Measurements from ENCODE around the gene SMAGP.
"Not testable (repeated sequence)": the region's sequence is repeated elsewhere in the genome, so short reads cannot be mapped to it uniquely, and the experiment has no call there.

SMAGP gene, protein sequence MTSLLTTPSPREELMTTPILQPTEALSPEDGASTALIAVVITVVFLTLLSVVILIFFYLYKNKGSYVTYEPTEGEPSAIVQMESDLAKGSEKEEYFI

DNA sequence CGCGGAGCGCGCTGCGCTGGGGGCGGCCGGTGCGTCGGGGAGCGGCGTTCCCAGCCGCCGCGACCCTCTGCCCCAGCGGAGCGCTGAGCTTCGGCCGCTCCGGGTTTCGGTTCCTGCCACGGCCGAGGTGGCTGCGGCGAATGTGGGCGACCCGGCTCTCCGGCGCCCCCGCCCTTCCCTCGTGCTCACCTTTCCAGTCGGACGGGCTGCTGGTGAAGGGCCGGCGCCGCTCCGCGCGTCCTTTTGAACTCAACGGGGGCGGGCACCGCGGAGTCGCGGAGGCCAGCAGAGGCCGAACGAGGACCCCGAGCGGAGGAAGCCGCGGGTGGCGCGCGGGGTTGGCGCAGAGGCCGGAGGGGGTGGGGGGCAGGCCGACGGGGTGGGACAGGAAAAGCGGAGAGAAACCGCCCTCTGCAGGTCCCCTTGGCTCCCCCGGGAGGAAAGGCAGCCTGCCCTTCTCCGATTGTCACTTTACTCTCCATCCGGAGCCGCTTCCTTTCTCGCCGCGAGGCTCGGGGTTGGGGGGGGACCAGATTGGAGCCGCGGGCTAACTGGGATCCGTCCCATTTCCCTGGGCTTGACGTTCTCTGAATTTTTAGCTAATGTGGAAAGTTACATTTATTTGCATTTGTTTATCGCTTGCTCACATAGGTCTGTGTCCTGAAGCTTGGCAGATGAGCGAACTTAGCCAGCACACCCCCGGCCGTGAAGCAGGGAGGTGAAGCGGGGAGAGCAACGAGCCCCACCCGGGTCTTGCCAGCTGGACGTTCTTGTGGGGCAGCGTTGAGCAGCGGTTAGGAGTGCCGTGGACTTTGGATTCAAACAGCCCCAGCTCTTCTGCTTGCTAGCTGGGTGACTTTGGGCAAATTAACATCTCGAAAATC lies at the start of gene SMAGP:
TSS of gene SMAGP (minus strand) at position 349 of the 884 bp plus-strand sequence. CDS start 1,137 bp downstream, outside the sequence.
- no peak for DNase-seq (ENCODE audit: low read depth)

DNA sequence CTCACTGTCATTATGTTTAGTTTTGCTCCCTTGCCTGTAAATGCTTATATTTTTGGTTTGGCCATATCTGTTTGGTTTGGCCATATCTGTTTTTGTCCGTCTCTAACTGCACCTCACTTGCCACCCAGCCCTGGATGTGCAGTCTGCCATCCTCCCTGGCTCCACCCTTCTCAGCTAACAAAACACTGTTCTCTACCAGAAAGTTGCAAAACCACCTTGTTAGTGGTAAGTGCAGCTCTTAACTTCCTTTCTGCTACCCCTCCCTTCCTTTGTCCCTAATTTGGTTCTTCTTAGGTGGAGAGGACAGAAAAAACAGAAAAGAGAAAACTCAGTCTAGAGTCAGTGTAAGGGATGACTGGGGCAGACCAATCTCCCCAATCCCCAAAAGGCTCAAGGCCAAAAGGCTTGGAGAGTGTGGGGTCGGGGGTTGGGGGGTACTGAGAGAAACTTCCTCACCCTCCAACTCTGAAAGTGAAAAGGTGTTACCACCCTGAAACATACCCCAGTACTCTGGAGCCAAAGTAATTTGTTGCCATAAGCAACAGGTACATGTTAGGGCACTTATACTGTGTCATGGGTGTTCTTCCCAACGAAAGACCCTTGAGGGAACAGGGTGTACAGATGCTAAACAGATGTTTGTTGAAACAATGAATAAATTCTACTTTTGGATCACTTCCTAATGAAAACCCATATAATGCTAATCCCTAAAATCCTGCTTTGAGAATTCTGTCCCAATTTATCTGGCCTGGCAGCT lies 48.8 kb upstream of the SMAGP start:
- no peak for DNase-seq (ENCODE audit: low read depth)

GRCh38 chr12:51318057-51318806 lies 48.0 kb upstream of the SMAGP start:
- not testable (repeated sequence) for DNase-seq (ENCODE audit: low read depth)

- DNase-seq (ENCODE audit: low read depth) = no peak
Observed at GRCh38 chr12:51311389-51311788, 41.2 kb upstream of the SMAGP start.

DNA sequence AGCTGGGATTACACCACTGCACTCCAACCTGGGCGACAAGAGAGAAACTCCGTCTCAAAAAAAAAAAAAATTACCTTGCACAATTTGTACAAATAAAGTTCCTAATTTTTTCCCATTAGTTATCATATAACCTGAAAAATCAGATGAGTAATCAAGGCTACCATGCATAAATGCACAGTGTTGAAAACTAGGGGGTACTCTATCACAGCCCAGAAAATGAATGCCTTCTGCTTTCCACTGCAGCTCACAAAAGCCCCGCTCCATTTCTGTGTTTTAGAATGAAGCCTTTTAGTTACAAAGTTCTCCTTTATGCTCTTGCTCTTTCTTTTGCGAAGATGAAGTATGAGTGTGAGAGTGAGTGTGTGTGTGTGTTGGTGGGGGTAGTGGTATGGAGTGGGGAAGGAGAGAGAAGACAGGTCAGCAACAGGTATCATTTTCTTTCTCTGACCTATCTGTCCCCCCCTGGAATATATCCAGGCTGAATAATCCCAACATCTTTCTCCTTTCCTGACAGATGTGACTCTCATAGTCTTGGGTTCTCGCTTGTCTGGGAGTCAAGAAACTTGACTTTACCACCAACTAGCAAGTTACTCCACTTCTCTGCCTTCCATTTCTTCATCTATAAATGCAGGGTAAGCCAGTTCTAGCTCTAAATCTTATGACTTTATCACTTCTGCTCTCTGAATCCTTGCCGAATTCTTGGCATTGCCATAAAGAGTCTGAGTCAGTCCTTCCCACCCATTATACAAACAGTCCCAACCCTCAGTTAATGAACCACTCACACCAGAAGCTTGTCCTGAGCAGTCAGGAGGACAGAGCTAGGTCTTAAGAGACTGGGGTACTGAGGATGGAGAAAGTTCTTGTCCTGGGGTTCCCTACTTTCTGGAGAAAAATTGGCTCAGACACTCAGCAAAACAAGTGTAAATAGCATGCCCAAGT lies 37.7 kb upstream of the SMAGP start:
- peak; percentile 65 for DNase-seq (ENCODE audit: low read depth)

- no peak for DNase-seq (ENCODE audit: low read depth)
Observed at GRCh38 chr12:51306507-51306906, 36.3 kb upstream of the SMAGP start.

- not testable (repeated sequence) for DNase-seq (ENCODE audit: low read depth)
Observed at GRCh38 chr12:51300768-51301167, 30.6 kb upstream of the SMAGP start.

DNA sequence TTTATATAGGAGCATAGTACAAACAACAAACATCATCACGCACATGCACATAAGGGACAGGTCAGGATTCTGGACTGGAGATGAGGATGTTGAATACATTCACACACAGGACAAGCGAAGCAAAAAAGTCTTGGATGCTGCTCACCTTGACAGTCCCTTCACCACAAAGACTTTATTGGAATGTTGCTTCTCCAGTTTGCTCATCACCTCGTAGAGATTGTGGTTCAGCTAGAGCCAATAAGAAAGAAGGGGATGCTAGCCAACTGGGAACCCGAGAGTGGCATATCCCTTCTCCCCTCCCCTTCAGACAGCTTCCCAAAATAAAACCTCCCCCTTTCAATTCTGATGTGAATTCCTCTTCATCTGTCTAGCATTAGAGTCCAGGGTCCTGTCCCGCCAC lies 25.4 kb upstream of the SMAGP start:
- DNase-seq (ENCODE audit: low read depth) = no peak

DNA sequence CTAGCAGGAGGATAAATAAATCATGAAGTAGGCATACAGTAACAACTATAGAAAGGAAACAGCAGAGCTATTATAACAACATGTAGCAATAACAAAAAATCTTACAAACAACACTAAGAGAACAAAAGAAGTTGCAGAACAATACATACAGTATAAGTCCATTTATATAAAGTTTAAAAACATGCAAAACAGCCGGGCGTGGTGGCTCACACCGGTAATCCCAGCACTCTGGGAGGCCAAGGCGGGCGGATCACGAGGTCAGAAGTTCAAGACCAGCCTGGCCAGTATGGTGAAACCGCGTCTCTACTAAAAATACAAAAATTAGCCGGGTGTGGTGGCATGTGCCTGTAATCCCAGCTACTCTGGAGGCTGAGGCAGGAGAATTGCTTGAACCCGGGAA lies 23.9 kb upstream of the SMAGP start:
- DNase-seq (ENCODE audit: low read depth) = not testable (repeated sequence)

DNA sequence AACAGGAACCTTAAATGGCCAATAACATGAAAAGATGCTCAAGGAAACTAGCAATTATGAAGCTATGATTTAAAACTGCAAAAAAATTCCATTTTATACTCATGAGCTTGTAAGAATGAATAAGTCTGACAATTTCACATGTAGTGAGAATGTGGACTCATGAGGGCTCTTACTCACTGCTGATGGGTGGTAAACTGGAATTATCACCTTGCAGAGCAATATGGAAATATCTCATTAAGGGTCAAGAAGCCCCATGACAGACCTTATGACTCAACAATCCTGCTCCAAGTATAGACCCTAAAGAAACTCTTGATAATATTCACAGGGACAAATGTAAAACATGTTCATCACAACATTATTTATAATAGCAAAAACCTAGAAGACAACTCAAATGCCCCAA lies 23.5 kb upstream of the SMAGP start:
- DNase-seq (ENCODE audit: low read depth) = no peak

DNA sequence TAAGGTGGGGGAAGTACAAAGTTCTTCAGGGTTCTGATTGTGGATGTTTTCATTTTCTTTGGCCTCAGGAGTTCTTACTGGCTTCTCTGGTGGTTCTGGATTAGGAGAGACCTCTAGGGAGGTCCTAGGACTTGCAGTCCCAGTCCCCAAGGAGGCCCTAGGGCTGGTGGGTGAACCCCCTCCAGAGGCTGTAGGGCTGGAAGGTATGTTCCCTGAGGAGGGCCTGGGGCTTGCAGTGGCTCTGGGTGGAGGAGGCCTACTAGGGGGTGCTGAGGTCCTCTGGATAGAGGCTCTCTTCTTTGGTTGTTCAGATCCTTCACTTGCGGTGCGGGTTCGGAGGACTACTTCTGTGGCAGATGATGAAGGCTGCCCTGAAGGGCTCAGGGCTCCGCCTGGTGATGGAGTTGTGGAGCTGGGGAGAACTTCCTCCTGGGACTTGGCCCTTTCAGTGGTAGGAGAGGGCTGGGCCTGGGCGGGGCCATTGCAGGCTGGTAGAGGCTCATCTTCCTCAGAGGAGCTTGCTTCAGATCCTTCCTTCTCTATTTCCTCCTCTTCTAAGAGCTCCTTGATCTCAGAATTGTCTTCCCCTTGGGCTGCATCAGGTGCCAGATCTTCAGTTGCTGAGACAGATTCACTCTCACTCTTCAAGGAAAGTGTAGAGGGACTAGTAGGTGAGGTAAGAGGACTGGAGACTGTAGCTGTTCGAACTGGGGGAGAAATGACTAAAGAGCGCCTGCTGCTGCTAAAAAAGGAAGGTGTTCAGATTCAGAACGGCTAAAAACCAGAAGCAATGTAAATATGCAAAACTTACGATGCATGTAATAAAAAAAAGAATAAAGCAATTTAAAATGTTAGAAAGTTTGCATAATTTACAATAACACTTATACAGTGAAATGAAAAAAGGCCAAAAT lies 21.6 kb upstream of the SMAGP start:
- DNase-seq (ENCODE audit: low read depth) = not testable (repeated sequence)

DNA sequence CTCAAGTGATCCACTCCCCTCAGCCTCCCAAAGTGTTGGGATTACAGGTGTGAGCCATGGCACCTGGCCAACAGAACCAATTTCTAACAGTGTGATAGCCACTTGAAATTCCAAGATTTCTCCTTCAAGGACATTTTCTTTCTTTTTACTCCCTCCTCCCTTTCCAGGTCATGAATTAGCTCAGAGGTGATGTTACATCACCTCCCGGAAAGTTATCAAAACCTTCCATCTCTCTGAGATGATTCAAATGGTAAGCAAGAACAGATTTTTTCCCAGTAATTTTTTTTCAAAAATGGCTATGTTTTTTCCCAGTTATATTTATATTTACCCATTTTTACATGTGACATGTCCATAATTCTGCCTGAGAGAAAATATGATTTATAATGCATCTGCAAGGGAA lies 15.6 kb upstream of the SMAGP start:
- DNase-seq (ENCODE audit: low read depth) = no peak

- peak; percentile 31 for DNase-seq (ENCODE audit: low read depth)
Observed at GRCh38 chr12:51281202-51281924, 11.1 kb upstream of the SMAGP start.

DNA sequence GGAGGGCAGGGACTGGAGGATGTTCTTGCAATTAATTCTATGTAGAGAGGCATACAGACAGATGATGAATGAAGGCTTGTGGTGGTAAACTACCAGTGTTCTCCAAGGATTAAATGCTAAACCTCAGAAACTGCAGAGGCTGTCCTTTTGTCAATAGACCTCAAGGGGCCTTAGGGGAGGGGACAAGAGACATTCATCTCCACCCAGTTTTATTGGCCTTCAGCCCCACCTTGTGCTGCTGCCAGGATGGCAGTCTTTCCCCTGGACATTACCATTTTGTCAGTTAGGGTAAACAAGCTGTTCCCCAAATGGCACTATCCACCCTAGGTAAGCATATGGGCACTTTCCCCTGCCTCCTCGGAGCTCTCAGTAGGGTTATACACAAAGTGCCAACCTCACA lies 4.9 kb upstream of the SMAGP start:
- DNase-seq (ENCODE audit: low read depth) = no peak

DNA sequence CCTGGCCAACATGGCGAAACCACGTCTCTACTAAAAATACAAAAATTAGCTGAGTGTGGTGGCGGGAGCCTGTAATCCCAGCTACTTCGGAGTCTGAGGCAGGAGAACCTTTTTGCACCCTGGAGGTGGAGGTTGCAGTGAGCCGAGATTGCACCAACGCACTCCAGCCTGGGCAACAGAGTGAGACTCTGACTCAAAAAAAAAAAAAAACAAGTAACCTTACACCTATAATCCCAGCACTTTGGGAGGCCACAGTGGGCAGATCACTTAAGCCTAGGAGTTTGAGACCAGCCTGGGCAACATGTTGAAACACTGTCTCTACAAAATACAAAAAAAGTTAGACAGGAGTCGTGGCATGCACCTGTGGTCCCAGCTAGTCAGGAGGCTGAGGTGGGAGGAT lies 2.6 kb upstream of the SMAGP start:
- DNase-seq (ENCODE audit: low read depth) = not testable (repeated sequence)

- peak; percentile 87 for DNase-seq (ENCODE audit: low read depth)
Observed at GRCh38 chr12:51270951-51271518, 820 bp upstream of the SMAGP start.

- DNase-seq (ENCODE audit: low read depth) = no peak
Observed at GRCh38 chr12:51269174-51270066, 795 bp downstream of the SMAGP start.

DNA sequence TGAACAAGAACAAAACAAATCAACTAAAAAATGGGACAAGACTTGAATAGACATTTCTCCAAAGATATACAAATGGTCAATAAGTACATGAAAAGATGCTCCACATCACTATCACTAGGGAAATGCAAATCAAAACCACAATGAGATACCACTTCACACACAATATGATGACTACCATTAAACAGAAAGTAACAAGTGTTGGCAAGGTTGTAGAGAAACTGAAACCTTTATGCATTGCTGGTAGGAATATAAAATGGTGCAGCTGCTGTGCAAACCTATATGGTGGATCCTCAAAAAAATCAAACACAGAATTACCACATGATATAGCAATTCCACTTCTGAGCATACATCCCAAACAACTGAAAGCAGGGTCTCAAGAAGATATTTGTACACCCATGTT lies 5.2 kb downstream of the SMAGP start:
- no peak for DNase-seq (ENCODE audit: low read depth)
